ENCODE measurements around the gene POLR3GL.
"Not testable (repeated sequence)": the region's sequence is repeated elsewhere in the genome, so short reads cannot be mapped to it uniquely, and the experiment has no call there.

The POLR3GL gene

DNA sequence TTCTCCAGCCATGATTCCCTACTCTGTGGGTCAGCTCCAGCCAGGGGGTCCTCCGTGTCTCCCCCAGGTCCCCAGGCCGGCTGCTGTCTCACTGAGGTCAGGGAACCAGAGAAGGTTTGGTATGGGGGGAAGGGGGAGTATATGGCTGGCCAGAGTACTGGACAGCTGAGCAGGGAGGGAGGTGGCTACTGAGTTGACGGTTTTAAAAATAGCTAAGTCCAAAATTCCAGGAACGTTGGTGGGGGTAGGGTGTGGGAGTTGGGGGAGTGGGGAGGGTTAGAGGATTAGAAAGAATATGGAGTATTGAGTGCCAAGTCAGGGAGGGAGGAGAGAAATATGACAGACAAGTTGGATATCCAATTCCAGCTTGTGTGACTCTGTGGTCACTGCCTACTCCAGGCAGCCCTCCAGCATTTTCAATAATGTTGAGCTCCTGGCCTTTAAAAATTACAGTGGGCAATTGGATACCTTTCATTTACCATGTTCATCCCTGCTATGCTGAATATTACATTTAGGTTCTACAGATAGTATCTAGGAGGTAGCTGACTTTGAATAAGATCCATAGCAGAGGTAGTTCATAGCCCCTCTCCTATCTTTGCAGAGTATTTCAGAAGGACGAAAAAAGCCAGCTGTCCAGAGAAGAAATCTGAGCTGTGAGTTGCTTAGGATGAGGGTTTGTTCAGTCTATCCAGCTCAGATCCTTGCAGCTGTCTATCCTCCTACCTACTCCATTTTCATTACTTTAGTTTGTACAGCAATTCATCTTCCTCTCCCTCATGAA is 57.3 kb downstream of the POLR3GL start, which contains the start of gene HJV:
Gene HJV (minus strand): TSS at position 114 of the 781 bp plus-strand sequence. CDS start 1,504 bp downstream, outside the sequence.
- no peak for FAIRE-seq

DNA sequence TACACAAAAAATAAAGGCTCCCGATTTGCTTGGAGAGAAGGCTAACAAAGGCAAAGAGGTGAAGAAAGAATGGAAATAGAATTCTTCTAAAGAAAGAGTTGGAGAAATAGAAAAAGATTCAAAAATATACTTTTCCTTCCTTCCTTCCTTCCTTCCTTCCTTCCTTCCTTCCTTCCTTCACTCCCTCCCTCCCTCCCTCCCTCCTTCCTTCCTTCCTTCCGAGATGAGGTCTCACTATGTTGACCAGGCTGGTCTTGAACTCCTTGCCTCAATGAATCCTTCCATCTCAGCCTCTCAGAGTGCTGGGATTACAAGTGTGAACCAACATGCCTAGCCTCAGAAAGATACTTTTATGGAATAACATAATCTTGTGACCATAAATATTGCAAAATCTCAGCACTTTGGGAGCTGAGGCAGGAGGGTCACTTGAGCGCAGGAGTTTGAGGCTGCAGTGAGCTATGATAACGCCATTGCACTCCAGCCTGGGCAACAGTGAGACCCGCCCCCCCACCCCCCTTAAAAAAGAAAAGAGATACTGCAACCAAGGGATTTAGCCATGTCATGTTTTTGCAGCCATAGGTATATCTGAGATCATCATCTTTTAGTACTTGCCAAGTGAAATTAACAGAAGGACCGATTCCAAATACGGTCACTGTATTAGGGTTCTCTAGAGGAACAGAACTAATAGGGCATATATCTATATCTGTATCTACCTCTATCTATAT is 58.1 kb downstream of the POLR3GL start:
- no peak for FAIRE-seq

DNA sequence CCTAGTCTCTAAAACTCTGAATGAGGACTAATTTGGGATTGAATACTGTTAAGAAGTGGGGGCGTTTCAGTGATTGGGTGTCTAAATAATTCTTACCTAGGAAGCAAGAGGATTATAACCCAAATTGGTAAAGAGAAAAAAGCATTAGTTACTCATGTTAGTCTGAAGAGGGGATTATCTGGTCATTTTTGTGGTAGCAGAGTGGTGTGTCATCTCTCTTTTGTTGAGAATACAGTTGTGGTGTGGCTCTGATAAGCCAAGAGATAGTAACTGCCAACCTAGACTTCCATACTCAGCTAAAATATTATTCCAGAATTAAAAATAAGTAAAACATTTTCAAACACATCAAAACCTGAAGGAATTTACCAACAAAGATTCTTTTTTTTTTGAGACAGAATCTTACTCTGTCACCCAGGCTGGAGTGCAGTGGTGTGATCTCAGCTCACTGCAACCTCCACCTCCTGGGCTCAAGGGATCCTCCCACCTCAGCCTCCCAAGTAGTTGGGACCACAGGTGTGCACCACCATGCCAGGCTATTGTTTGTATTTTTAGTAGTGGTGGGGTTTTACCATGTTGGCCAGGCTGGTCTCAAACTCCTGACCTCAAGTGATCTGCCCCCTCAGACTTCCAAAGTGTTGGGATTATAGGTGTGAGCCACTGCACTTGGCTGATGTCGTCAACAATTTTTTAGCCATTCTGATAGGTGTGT is 61.5 kb downstream of the POLR3GL start:
- not testable (repeated sequence) for FAIRE-seq

DNA sequence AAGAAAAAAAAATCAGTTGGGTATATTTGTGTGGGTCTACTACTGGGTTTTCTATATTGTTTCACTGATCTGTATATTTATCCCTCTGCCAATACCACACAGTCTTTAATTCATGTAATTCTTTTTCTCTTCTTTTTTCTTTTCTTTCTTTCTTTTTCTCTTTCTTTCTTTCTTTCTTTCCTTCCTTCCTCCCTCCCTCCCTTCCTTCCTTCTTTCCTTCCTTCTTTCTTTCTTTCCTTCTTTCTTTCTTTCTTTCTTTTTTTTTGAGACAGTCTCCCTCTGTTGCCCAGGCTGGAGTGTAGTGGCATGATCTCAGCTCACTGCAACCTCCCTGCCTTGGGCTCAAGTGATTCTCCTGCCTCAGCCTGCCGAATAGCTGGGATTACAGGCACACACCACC is 62.2 kb downstream of the POLR3GL start:
- peak; percentile 36 for FAIRE-seq
